Activated CD8-positive, alpha-beta memory T cell treated with anti-CD3 and anti-CD28 coated beads for 1 hour (primary cell): Measurements from ENCODE around the gene MCU.

Experiments used
- DNase-seq, 2 donors: peaks; one replicate each; pipeline ENCODE4 v3.0.0-alpha.2; 2020; ENCODE audit warnings: low read depth in 1 of 2; ENCODE audit errors: extremely low read depth in 1 of 2

Gene MCU

DNA sequence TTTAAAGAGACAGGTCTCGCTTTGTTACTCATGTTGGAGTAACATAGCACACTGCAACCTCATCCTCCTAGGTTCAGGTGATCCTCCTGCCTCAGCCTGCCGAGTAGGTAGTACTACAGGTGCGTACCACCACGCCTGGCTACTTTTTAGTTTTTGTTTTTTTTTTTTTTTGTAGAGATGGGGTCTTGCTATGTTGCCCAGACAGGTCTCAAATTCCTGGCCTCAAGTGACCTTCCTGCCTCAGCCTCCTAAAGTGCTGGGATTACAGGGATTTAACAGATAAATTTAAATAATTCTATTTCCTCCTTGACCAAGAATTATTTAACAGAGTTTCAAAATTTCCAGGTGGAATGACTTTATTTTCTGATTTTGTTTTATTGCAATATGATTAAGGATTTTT lies 104.6 kb downstream of the MCU start:
- DNase-seq, result no peak

DNA sequence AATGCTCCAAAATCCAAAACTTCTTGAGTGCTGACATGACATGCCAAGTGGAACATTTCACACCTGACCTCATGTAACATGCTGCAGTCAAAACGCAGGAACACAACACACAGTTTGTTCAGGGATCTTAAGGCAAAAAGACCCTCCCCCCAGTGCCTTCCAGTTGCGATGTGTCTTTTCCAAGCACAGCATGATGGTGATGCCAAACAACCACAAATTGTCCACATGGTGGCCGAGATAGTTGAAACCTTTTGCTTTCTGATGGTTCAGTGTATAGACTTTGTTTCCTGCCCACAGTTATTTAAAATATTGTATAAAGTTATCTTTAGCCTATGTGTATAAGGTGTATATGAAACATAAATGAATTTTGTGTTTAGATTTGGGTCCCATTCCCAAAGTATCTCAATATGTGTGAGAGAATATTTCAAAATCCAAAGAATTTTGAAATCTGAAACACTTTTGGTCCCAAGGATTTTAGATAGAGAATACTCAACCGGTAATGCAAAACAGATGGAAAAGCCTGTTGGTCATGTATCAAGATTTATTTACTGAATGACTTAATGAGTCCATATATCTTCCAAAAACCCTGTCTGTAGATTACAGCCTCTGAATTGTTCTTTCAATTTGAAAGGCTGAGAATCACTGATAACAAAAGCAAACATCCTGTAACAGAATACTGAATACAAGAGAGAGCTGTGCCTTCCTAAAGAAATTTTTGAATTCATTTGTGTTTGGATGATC lies 108.2 kb downstream of the MCU start:
- DNase-seq, result no peak

DNA sequence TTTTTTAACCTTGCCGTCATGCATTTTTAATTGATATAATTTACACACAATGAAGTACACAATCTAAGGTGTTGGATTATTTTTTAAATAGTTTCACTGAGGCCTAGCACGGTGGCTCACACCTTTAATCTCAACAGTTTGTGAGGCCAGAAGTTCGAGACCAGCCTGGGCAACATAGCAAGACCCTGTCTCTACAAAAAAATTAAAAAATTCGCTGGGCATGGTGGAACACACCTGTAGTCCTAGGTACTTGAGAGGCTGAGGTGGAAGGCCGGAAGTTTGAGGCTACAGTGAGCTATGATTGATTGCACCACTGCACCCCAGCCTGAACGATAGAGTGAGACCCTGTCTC lies 108.8 kb downstream of the MCU start:
- DNase-seq, result no peak

DNA sequence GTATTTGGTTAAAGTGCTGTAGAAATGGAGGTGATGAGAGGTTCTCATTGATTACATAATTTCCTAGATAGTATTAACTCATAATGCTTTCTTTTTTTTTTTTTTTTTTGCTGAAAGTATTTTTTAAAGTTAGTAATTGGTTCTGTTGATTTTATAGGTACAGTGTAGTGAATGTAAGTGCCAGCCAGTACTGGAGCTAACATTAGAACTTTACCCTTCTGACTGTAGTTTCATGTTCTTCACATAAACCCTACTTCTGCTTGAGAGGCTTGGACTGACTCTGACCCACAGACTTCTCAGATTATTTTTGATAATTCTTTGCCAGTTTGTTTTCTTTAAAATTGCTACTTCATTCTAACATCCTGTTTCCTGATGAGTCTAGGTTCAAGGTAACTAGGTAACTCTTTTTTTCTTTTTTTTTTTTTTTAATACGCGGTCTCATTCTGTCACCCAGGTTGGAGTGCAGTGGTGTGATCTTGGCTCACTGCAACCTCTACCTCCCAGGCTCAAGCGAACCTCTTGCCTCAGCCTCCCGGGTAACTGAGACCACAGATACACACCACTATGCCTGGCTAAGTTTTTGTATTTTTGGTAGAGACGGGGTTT lies 109.4 kb downstream of the MCU start:
- no peak for DNase-seq

DNA sequence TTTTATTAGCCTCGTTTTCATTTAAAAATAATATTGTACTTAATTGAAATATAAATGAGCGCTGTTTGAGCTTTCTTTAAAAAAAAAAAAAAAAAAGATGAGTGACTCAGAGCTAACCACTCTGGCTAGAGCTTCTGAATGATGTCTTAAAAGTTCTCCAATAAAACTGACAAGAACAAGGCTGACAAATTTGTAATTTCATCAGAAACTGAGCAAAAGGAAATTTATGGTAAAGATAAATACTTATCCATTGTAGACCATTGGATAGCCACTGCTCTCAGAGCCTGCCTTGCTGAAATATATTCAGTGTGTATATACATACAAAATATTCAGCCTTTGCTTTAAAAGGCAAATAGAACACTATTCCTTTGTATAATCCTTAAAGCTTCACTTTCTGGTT lies 110.4 kb downstream of the MCU start:
- no peak for DNase-seq

DNA sequence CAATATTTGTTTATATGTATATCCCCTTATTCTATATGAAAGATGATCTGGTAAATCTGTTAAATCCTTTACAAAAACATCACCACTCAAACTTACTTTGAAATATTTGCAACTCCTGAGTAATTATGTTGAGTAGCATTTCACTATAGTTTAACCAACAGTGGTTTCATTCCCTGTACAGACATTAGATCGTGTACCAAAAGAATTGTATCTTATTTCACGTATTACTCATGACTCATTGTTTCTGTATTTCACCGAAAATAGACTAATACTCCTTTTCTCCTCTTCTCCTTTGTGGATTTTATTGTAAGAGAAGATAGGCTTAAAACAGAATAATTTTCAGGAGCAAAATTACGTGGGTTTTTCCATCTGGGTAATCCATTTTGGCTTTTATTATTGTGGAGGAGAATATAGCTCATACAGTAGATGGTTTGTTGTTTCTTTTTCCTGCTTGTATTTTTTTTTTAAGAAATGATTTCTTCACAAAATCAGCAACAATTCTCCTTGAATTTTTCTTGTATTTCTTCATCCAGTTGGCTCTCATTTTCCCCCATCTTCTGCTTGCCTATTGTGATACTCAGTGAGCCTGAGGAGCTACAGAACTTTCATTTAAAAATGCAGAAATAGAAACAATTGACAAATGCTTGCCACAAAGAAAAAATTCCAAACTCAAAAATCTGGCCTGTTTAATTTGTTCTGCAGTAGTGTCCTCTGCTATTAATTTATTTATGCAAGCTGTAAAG lies 111.0 kb downstream of the MCU start:
- DNase-seq, result no peak

DNA sequence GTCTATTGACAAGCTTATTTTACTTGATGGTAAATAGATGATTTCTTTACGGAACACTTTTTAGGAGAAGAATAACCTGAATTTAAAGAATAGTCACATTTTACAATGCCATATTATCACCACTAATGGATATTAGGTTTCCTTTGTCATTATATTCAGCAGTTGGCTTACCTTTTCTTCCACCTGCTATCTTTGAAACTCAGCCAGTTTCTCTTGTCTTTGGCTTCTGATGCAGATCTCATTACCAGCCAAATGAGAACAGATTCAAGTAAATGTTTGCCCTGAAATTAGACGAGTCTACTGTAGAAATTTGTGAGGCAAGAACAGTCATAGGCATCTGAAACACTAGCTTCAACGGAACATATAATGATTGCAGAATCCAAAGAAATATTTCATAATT lies 116.1 kb downstream of the MCU start:
- DNase-seq, result no peak

DNA sequence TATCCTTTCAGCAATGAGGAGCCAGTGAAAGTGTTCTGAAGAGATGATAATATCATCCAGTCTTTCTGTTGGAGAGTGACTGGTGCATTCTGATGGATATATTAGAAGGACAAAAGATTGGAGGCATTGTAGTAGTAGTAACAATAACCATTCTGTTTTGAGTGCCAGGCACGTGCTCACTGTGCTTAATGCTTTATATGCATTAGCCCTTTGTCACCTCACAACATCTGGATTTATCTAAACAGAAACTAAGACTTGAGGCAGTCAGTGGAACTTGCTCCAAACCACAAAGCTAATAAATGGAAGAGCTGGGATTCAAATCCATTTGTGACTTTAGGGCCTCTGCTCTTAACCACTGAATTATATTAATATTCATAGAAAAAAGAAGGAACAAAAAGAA lies 117.1 kb downstream of the MCU start:
- no peak for DNase-seq

DNA sequence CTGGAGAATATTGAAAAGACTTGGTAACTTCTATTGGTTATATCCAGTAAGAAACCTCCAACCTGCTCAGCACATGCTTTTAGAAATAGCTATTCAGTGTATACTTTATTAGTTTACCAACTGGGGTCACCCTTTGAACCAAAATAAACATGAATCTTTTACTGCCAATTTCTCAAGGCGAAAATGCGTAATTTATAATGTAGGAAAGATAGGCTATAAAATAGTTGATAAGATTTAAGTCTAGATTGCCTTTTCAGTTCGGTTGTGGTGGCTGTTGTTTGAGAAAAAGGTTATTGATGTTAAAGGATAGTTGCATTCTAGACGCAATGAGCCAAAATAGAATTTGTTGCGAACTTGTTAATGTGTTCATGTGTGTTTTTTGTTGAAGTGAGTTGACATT lies 119.0 kb downstream of the MCU start:
- no peak for DNase-seq

DNA sequence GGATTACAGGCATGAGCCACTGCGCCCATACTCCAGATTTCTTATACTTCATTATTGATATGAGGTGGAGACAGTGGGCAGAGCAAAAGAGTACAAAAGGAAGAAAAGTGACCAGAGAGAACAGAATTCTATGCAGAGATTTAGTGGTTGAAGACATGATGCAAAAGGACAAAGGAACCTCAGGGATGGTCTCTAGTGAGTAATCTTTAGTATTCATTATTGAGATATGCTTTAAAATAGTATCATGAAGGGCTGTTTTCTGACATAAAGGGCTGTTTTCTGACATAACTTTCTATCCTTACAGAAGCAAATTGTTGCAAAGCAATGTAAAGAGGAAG lies 120.4 kb downstream of the MCU start:
- DNase-seq, result no peak

DNA sequence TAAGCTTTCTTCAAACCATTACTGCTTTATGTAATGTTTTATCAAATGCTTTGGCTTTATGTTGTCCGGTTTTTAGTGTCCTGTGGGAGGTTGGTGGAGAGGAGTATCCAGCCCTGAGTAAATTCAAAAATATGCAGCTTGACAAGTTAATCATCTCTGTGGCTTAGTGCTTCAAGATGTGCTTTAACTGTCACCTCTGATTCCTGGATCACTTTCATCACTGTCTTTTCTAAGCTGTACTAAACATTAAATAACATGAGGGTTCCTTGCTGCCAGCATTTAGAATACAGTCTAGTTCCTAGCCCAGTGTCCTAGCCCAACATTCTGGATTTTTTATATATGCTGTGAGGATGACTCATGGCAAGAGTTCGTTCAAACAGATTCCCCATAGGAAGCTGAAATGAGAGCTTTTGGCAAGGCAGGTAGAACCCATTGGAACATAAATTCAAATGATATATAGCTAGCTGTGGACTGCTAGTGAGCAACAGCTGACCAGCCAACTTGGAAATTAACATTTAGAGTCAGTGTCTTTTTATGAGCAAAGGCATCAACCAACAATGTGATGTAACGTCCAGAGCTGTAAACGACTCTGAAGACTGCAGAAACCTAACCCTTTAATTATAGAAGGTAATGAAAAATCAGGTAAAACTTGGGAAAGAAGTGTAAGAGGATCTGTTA lies 120.9 kb downstream of the MCU start:
- DNase-seq, result no peak

DNA sequence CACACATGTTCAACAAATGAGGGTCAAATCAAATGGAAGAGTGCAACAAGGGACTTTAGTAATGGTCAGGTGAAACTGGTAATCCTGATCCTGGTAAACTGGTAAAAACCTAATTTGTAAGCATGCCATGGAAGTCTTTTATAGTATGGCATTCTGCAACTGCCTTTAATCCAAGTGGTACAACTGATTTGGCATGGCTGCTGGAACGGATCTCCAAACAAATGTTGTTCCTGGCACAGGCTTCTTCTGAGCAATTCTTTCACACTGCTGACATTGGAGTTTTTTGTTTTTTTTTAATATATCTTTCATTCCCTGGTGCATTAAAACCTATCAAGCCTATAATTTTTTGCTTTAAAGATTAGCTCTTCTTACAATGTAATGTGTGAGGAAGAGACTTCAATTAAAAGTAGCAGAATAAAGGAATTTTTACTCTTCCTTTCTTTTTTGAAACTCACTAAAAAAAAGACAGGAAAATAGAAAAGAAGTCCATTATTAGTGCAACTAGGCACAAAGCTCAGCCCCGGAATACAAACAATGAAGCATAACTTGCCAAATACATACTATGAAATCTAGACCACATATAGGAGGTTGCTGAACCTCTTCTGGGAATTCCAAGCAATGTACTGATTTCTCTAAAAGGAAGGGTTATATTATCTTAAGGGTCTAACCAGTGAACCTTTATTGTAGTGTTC lies 122.3 kb downstream of the MCU start:
- no peak for DNase-seq

DNA sequence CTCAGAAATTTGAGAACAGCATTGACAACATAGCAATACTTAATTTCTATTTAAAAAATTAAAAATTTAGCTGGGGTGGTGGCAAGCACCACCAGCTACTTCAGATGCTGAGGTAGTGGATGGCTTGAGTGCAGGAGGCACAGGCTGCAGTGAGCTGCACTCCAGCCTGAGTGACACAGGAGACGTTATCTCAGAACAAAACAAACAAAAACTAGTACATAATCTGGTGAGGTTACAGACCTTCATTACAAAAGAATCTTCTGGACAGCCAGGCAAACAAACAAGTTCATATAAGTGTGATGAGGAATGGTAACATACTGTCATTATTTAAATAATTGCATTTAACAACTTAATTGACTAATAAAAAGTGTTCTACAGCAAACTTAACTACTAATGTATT lies 124.6 kb downstream of the MCU start:
- no peak for DNase-seq

DNA sequence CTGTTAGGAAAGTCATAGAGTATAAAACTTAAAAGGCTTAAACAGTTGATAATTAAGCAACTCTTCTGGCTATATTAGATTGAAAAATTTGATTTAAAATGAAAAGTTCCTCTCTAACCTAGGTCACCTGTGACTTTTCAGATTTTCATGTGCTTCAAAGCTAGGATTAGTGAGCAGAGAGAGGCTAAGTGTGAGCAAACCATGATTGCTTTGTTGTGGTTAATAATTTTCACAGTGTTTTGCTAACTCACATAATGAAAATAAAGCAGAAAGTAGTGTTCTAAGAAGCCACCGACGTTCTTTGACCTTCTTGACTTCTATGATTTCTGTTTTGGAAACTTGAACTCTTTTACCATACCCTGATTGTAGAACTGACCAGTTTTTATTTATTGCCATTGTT lies 126.1 kb downstream of the MCU start:
- no peak for DNase-seq

DNA sequence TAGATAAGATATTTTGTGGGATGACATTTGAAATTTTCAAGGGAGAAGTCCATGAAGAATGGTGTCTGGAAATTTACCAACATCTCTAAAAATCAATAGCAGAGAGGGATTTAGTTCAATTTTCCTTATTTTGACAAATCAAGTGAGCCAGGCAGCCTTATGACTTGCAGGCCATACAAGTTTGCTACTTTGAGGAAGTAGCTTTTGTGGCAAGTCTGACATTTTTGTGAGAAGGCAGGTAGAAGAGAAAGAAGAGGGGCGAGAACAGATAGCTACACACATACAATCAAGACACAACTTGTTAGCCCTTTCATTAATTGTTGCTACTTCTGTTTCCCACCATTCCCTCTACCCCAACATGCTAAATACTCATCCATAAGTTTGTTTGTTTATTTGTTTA lies 127.1 kb downstream of the MCU start:
- DNase-seq, result no peak

DNA sequence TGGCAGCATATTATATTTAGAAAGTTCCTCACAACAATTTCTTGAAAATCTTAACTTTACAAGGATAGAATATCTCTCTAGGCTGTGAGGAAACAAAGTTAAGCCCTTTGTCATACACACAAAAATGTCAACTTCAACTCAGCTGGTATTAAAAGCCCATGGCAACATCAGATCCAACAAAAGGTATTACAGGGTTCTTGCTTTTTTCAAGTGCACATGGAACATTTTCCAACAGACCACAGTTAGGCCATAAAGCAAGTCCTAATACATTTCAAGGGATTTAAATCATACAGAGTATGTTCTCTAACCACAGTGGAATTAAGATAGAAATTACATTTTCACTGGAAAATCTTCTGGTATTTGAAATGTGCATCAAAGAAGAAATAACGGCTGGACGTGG lies 129.7 kb downstream of the MCU start:
- DNase-seq, result no peak

DNA sequence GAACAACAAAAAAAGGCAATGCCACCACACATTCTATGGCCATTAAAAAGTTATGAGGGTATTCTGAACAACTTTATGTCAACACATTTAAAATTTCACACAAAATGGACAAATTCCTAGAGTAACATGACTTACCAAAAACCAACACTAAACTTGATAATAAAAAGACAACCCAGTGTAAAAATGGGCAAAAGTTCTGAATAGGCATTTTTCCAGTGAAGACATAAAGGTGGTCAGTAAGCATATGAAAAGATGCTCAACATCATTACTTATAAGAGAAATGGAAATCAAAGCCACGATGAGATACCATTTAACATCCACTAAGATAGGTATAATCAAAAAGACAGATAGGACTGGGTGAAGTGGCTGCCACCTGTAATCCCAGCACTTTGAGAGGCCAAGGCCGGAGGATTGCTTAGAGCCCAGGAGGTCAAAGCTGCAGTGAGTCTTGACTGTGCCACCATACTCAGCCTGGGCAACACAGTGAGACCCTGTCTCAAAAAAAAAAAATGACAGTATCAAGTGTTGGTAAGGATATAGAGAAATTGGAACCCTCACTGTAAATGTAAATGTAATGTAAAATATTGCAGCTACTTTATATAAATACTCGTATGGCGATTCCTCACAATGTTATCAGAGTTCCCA lies 130.5 kb downstream of the MCU start:
- DNase-seq, result no peak

DNA sequence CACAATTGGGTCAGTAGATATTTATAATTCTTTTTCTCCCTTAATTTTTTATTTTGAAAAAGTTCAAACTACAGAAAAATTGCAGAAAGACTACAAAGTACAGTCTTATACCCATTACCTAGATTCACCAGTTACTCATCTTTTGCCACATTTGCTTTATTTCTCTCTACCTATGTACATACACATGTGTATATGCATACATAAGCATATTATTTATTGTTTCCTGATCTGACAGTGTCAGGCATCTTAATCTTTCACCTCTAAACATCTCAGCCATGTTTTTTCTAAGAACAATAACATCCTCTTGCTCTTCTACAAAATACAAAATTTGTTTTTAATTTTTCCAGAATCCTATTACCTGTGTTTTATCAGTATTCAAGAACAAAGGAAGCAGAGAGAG lies 133.2 kb downstream of the MCU start:
- no peak for DNase-seq

DNA sequence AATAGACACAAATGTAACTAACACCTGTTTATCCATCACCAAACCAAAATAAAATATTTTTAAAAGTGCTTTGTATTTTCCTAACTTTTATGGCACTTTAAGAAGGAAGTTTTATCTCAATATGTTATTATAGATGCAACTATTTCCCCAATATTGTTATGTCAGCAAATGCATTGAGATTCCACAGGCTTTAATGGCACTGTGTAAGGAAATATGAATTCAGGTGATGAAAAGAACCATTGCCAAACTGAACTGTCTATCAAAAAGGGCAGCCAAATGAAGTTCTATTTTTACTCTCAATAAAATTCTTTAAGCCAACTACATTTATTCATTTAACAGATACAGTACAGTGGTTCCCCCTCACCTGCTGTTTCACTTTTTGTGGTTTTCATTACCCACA lies 134.4 kb downstream of the MCU start:
- DNase-seq, result no peak

DNA sequence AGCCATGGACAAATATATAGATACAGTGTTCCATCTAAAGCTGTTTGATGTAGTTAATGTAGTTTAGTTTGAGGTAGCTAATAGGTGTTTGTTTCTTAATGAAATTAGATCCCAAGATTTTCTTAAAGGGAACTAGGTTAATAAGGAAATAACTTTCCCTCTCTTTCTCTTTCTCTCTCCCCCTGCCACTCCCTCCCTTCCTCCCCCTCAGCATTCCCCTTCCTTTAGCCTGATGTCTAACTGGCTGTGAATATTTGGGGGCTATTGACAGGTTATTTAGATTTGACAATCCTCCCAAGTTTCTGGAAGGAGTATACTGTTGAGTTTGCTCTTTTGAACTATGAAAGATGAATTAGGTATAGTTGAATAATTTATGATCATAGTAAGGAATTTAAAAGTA lies 136.4 kb downstream of the MCU start:
- no peak for DNase-seq

DNA sequence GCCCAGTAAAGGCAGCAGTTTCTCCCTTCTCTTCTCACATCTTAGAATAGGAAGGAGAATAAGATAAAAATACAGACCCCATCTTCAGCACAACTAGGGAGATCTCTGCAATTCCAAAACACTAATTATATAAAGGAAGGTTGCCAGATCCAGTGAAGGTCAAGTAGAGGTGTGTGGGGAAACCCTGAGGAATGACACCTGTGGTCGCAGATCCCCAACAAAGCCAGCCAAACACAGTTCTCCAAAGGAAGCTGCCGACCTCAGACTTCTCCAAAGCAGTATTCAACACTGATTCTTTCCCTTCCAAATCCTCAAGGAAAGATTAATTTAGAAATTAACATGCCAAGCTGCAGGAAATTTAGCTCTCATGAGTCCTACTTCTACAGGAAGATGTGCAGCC lies 138.7 kb downstream of the MCU start:
- no peak for DNase-seq
